Fibroblast of villous mesenchyme (primary cell): ENCODE measurements around the gene REEP6. TPM values are rescaled to one million over a fixed set of nuclear protein-coding genes. Genes with fewer than 3 reads are reported as not detected.

ENCODE experiments used
- DNase-seq: peaks from one replicate; pipeline ENCODE4 v3.0.0-alpha.2; 2010; ENCODE audit warnings: low read depth
- H3K4me3 ChIP-seq: 2 replicates; pipeline ENCODE4 v1.5.1; 2011; ENCODE audit warnings: low read depth, mild to moderate bottlenecking, low read length
- CTCF ChIP-seq: IDR thresholded peaks from 2 replicates; pipeline ENCODE4 v1.5.1; 2012; ENCODE audit warnings: low read depth, mild to moderate bottlenecking, low read length; ENCODE audit not compliant: insufficient read depth
- total RNA-seq: library from RNA; depleted of rRNA; stranded (reverse); fragments of >200 nt; gene quantifications from 2 replicates; pipeline ENCODE4 v1.2.3, GENCODE V29; 2012

Gene REEP6
- total RNA-seq, 1 donor = 0.43 TPM

- no peak for TF ChIP-seq CTCF
- no peak overlapping the region for H3K4me3 ChIP-seq
- no peak for DNase-seq
Measured at GRCh38 chr19:1481893-1482360, 9.1 kb upstream of the REEP6 start.

DNA sequence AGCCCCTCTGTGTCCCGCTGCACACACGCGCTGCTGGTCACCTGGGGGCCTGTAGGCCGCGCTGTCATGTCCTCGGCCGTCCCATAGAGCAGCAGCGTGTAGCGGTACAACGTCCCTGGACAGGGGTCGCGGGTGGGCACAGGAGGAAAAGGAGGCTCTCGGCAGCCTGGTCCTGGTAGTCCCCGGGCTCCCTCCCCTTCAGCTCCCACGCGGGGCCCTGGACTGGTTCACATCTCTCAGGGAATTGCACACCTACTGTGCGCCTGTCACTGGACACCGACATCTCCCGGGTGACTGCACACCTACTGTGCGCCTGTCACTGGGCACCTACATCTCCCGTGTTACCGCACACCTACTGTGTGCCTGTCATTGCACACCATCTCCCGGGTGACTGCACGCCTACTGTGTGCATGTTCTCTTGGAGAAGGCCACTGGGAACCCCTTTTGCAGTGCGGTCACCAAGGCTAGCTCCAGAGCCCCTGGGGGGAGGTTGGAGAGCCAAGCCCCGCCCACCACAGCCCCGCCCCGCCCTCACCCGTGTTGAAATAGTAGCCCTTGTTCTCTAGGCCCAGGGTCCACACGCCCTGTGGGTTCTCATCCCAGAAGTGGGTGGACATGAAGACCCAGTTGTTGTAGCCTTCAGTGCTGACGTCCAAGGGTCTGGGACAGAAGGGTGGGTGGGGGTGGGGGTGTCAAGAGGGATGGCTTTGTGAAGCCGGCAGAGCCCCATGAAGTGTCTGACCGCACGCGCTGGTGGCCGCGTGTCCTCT is 8.4 kb upstream of the REEP6 start:
- TF ChIP-seq CTCF = no peak
- DNase-seq = no peak
- no peak overlapping the region for H3K4me3 ChIP-seq

GRCh38 chr19:1483131-1483978 is 7.6 kb upstream of the REEP6 start:
- TF ChIP-seq CTCF = no peak
- DNase-seq = no peak

GRCh38 chr19:1483979-1484428 is 7.0 kb upstream of the REEP6 start:
- no peak for TF ChIP-seq CTCF
- no peak for DNase-seq
- no peak overlapping the region for H3K4me3 ChIP-seq

More at GRCh38 chr19:1483131-1483978, 7.6 kb upstream of the REEP6 start:
- no peak overlapping the region for H3K4me3 ChIP-seq

GRCh38 chr19:1486720-1487575 is 4.0 kb upstream of the REEP6 start:
- DNase-seq = no peak
- no peak for TF ChIP-seq CTCF
- no peak overlapping the region for H3K4me3 ChIP-seq

DNA sequence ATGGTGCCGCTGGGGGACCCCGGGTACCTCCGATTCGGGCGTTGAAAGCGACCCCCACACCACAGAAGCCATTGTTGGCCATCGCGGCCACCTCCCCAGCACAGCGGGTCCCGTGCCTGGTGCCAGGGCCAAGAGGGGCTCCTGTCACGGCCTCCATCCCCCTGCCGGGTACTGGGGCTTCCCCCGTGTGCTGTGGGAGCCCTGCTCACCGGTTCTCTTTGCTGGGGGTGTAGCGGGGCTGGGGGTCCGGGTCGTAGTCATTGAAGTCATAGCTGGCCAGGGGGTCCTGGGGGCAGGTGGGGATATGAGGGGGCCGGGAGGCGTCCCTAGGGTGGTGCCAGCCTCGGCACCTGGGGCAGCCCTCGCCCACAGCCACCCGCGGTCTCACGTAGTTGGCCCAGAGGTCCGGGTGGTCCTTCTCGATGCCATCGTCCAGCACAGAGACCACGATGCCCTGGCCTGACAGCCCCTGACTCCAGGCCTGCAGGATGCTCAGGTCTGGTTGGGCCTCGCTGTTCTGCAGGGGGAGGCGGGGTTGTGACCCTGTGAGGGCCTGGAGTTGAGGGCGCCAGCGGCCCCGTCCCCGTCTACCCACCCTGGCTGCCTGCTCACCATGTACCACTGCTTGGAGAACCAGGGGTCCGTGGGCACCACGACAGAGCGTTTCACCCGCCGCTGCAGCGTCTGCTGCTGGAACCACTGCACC is 3.3 kb upstream of the REEP6 start:
- no peak for TF ChIP-seq CTCF
- no peak for DNase-seq
- no peak overlapping the region for H3K4me3 ChIP-seq
